PC-9 (cell line): ENCODE measurements around the gene GPR146.

ENCODE experiments used
- CTCF ChIP-seq: fragments of 200-600 bp; sonication (generic); conservative IDR thresholded peaks from 2 replicates; pipeline ENCODE4 v1.6.1; 2017; ENCODE audit warnings: mixed run types, antibody characterized with exemption, mild to moderate bottlenecking, moderate library complexity
- EZH2 ChIP-seq: fragments of 200-600 bp; sonication (generic); IDR thresholded peaks from 2 replicates; pipeline ENCODE4 v1.8.0; 2017; ENCODE audit warnings: antibody characterized with exemption, low read depth

- TF ChIP-seq CTCF (no peak), EZH2 (no peak)
These were observed 8.7 kb downstream of the GPR146 start for GRCh38 chr7:1053002-1053411.
